ENCODE data around the gene CYSLTR2. TPM values are rescaled to one million over a fixed set of nuclear protein-coding genes. Genes with fewer than 3 reads are reported as not detected.

The CYSLTR2 gene
- total RNA-seq, 2 experiments from 2014 or later, result 0.09 TPM; not detected in 1

- H3K9me3 ChIP-seq (ENCODE audit: low read length), result no peaks in the 10 kb centered on the region
- intact Hi-C loops (cut with micrococcal nuclease; ENCODE audit: unreplicated experiment), result no loop called here
- TF ChIP-seq EZH2phosphoT487 (IDR thresholded peaks at IDR 0.05; ENCODE audit: borderline replicate concordance, low read depth, low read length) (no peak), CTCF (conservative IDR thresholded peaks at IDR 0.05; ENCODE audit: low read length) (no peak)
- H3K36me3 ChIP-seq (ENCODE audit: insufficient read depth, low read length), result no peaks in the 10 kb centered on the region
- no peaks in the 10 kb centered on the region for H3K9me2 ChIP-seq (ENCODE audit: insufficient read depth, low read length)
- H3K79me2 ChIP-seq (ENCODE audit: insufficient read depth, low read depth, low read length), result no peaks in the 10 kb centered on the region
- no peak overlapping the region for H2AFZ ChIP-seq (ENCODE audit: low read length)
- H4K20me1 ChIP-seq (ENCODE audit: insufficient read depth, low read length), result no peaks in the 10 kb centered on the region
- DNase-seq (ENCODE audit: low spot score), result no peak
- no peak overlapping the region for H3K4me2 ChIP-seq (ENCODE audit: low read length)
- no peaks in the 10 kb centered on the region for H3K4me1 ChIP-seq (ENCODE audit: insufficient read depth, low read length, poor library complexity, severe bottlenecking)
- ChIA-PET POLR2A (no interaction called here), CTCF (ENCODE audit: unreplicated experiment) (no interaction called here)
- H3K27ac ChIP-seq (ENCODE audit: low read depth, low read length, poor library complexity, severe bottlenecking), result no peak overlapping the region
- no peak overlapping the region for H3K4me3 ChIP-seq (ENCODE audit: low read depth, low read length, poor library complexity, severe bottlenecking)
- BruUV-seq (replicated peaks), result no TSS peak
These were observed 33.0 kb downstream of the CYSLTR2 start for GRCh38 chr13:48686636-48687210.

- CTCF ChIA-PET (ENCODE audit: unreplicated experiment), result no interaction called here
These were observed 33.5 kb downstream of the CYSLTR2 start for GRCh38 chr13:48687249-48687648.

More at GRCh38 chr13:48687249-48687648, 33.5 kb downstream of the CYSLTR2 start:
- Histone ChIP-seq H4K20me1 (ENCODE audit: insufficient read depth, low read length) (no peaks in the 10 kb centered on the region), H3K4me1 (ENCODE audit: insufficient read depth, low read length, poor library complexity, severe bottlenecking) (no peaks in the 10 kb centered on the region), H3K27ac (ENCODE audit: low read depth, low read length, poor library complexity, severe bottlenecking) (no peak overlapping the region), H3K9me3 (ENCODE audit: low read length) (no peaks in the 10 kb centered on the region), H3K36me3 (ENCODE audit: insufficient read depth, low read length) (no peaks in the 10 kb centered on the region), H3K4me2 (ENCODE audit: low read length) (no peak overlapping the region), H2AFZ (ENCODE audit: low read length) (no peak overlapping the region), H3K79me2 (ENCODE audit: insufficient read depth, low read depth, low read length) (no peaks in the 10 kb centered on the region), H3K9me2 (ENCODE audit: insufficient read depth, low read length) (no peaks in the 10 kb centered on the region), H3K4me3 (ENCODE audit: low read depth, low read length, poor library complexity, severe bottlenecking) (no peak overlapping the region)
- intact Hi-C loops (cut with micrococcal nuclease; ENCODE audit: unreplicated experiment), result no loop called here
- no TSS peak for BruUV-seq (replicated peaks)
- TF ChIP-seq EZH2phosphoT487 (IDR thresholded peaks at IDR 0.05; ENCODE audit: borderline replicate concordance, low read depth, low read length) (no peak), CTCF (conservative IDR thresholded peaks at IDR 0.05; ENCODE audit: low read length) (no peak)
- no peak for DNase-seq (ENCODE audit: low spot score)
- POLR2A ChIA-PET, result no interaction called here
